Thyroid gland (tissue), 4 donors: ENCODE data around the gene PARD3. TPM values are rescaled to one million over a fixed set of nuclear protein-coding genes. Genes with fewer than 3 reads are reported as not detected.

Experiments
- DNase-seq, 2 donors: peaks; one replicate each; pipeline ENCODE4 v3.0.0-alpha.2; 2019
- H3K27ac ChIP-seq, 3 donors: fragments of 200-600 bp; sonication (generic); 1 replicate in 2 of 3; 2 replicates in 1 of 3; pipeline ENCODE4 v1.5.1; 2016 to 2019; ENCODE audit warnings: mild to moderate bottlenecking in 1 of 3, moderate library complexity in 1 of 3
- H3K27me3 ChIP-seq: fragments of 200-600 bp; sonication (generic); one replicate; pipeline ENCODE4 v1.5.1; 2019
- H3K36me3 ChIP-seq, 2 donors: fragments of 200-600 bp; sonication (generic); one replicate each; pipeline ENCODE4 v1.5.1; 2016 to 2019
- H3K4me1 ChIP-seq, 2 donors: fragments of 200-600 bp; sonication (generic); one replicate each; pipeline ENCODE4 v1.5.1; 2017 to 2019
- H3K4me3 ChIP-seq, 3 donors: fragments of 200-600 bp; sonication (generic); replicated peaks in 1 of 3; 1 replicate in 2 of 3; 2 replicates in 1 of 3; pipeline ENCODE4 v1.5.1; 2016; ENCODE audit warnings: mild to moderate bottlenecking in 1 of 3
- H3K9me3 ChIP-seq: fragments of 200-600 bp; sonication (generic); one replicate; pipeline ENCODE4 v1.5.1; 2017
- POLR2A ChIP-seq, 2 donors: fragments of 450-650 bp; IDR thresholded peaks; one replicate each; pipeline ENCODE4 v1.6.1; 2017; ENCODE audit warnings: antibody characterized with exemption in 2 of 2, mild to moderate bottlenecking in 2 of 2, moderate library complexity in 1 of 2
- WGBS, 2 donors: methylation state at CpG; one replicate each; pipeline ENCODE4 v1.1.5; 2017; 5-methylcytosine and 5-hydroxymethylcytosine counted together
- intact Hi-C: fragments of 100-400 bp; cut with DNase I; formaldehyde crosslinking; loops from one replicate; pipeline ENCODE4 v1.15.1; 2023
- total RNA-seq, 4 donors: library from RNA; depleted of rRNA; stranded (reverse); fragments of >200 nt; gene quantifications; one replicate each; pipeline ENCODE4 v1.2.3, GENCODE V29; 2016
- TF ChIP-seq, protein P1 (sequence below), 6 experiments: fragments of 200-600 bp in 3 of 6; fragments of 450-650 bp in 3 of 6; sonication (generic) in 3 of 6; IDR thresholded peaks; one replicate each; pipeline ENCODE4 v1.5.1; 2016 to 2019; ENCODE audit warnings: antibody characterized with exemption in 6 of 6, mild to moderate bottlenecking in 2 of 6, inconsistent platforms in 1 of 6, moderate library complexity in 1 of 6

The PARD3 gene
- total RNA-seq, 4 donors from 2014 or later, result 48.6 to 88.4 (median 57.7) TPM

DNA sequence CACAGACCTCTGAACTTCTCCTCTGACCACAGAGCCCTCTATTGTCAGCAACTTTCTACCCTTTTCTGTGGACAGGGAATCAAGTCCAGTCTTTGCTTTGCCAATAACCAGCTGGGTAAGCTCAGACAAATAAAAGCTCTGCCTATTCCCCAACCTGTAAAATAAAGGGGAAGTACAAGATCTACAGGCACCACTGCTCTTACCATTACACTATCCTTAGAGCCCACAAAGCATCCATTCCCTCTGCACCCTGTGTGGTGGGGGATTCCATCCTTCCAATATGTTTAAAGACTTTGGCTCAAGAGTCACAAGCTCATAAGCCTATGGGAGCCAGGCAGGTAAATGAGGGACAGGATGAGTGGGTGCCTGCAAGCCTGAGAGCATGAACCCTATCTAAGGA lies 88.2 kb downstream of the PARD3 start:
- intact Hi-C loops, result no loop called here
- H3K4me3 ChIP-seq, result no peak overlapping the region
- DNase-seq, result no peak
- H3K27me3 ChIP-seq, result no peaks in the 10 kb centered on the region
- H3K27ac ChIP-seq, result peak overlapping the region in 2 of 3 donors; percentile 69 to 83
- no peaks in the 10 kb centered on the region for H3K9me3 ChIP-seq
- H3K36me3 ChIP-seq, result no peaks in the 10 kb centered on the region
- TF ChIP-seq, protein P1, sequence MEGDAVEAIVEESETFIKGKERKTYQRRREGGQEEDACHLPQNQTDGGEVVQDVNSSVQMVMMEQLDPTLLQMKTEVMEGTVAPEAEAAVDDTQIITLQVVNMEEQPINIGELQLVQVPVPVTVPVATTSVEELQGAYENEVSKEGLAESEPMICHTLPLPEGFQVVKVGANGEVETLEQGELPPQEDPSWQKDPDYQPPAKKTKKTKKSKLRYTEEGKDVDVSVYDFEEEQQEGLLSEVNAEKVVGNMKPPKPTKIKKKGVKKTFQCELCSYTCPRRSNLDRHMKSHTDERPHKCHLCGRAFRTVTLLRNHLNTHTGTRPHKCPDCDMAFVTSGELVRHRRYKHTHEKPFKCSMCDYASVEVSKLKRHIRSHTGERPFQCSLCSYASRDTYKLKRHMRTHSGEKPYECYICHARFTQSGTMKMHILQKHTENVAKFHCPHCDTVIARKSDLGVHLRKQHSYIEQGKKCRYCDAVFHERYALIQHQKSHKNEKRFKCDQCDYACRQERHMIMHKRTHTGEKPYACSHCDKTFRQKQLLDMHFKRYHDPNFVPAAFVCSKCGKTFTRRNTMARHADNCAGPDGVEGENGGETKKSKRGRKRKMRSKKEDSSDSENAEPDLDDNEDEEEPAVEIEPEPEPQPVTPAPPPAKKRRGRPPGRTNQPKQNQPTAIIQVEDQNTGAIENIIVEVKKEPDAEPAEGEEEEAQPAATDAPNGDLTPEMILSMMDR (IDR thresholded peaks at IDR 0.05), result no peak
- no peak for TF ChIP-seq POLR2A (IDR thresholded peaks at IDR 0.05)
- H3K4me1 ChIP-seq, result peaks cover 33 to 48% of the 10 kb centered on the region in 2 donors

DNA sequence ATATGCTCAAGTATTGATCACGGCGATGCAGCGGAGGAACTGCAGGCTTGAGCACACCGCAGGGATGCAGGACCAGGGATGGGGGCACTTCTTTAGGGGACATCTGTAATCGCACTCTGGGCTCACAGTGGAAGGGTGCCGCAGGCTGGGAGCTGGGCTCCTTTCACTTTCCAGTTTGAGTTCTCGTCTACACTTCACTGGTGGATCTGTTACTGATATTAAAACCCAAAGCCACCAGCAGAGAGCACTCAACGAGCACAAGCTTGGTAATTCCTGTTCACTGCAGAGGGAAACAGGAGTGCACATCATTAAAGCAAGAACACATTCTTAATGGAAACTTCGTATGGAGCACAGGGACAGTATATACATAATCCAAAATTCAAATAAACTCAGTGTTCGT lies 91.3 kb downstream of the PARD3 start:
- Histone ChIP-seq H3K4me1 (peaks cover 28 to 57% of the 10 kb centered on the region in 2 donors), H3K36me3 (no peaks in the 10 kb centered on the region), H3K27ac (no peak overlapping the region), H3K27me3 (no peaks in the 10 kb centered on the region), H3K4me3 (no peak overlapping the region), H3K9me3 (no peaks in the 10 kb centered on the region)
- TF ChIP-seq, protein P1 (IDR thresholded peaks at IDR 0.05), result peak in 4 of 6 experiments; percentile 37 to 58 (median 50)
- TF ChIP-seq POLR2A (IDR thresholded peaks at IDR 0.05), result no peak
- intact Hi-C loops, result no loop called here
- whole genome bisulfite sequencing, 2 donors, result 58 to 67% methylated on average over 10 of the region's 10 CpGs
- DNase-seq, result peak; percentile 43 to 49

DNA sequence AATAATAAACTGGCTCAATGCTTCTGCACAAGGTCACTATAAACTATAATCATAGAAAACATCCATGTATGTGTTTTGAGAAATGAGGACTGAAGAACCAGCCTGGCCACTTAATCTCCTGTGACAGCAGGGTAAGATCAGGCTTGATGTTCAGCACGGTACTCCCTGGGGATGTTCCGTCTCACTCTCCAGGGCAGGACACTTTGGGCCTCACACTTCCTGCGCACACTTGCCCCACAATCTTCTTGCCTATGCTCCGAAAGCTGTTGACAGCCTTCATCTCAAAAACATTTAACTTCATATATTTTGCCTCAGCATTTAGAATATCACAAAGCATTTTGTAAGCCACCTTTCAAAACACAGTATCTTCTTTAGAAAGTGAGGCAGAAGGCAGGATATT lies 92.7 kb downstream of the PARD3 start:
- TF ChIP-seq, protein P1 (IDR thresholded peaks at IDR 0.05), result no peak
- TF ChIP-seq POLR2A (IDR thresholded peaks at IDR 0.05), result no peak
- intact Hi-C loops, result no loop called here
- H3K4me3 ChIP-seq, result no peak overlapping the region
- WGBS, 2 donors, result 83 to 85% methylated on average over 4 of the region's 4 CpGs
- no peak overlapping the region for H3K27ac ChIP-seq
- peaks cover 23 to 49% of the 10 kb centered on the region in 2 donors for H3K4me1 ChIP-seq
- no peak for DNase-seq
- no peaks in the 10 kb centered on the region for H3K9me3 ChIP-seq
- no peaks in the 10 kb centered on the region for H3K27me3 ChIP-seq
- H3K36me3 ChIP-seq, result no peaks in the 10 kb centered on the region

DNA sequence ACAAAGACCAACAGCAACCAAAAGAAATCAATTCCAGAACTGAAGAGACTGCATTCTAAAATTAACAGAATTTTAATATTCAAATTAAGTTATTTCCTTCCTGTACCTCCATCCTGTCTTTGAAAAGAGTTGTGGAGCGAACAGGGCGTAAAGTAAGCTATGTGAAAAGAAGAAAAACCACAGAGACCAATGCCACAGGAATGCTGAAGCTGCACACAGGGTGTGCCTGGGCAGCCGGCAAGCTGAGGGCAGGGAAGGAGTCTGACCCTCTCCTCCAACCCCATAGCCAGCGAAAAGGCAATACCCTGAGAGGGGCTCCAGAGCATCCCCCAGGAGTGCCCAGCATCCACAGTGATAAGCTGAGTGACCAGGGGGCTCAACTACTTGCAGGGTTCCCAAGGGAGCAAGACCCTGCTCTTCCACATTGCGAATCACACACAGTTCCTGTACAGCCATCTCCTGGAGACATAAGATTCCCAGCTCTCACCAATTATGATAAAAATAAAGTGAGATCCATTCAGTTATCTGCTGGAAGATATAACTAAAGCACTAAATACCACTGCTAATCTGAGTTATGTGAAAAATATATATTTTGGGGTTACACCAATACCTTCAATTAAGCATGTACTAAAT lies 93.8 kb downstream of the PARD3 start:
- H3K36me3 ChIP-seq, result no peaks in the 10 kb centered on the region
- H3K27ac ChIP-seq, result no peak overlapping the region
- no peaks in the 10 kb centered on the region for H3K27me3 ChIP-seq
- intact Hi-C loops, result no loop called here
- WGBS, 2 donors, result 83 to 92% methylated on average over 5 of the region's 5 CpGs
- TF ChIP-seq POLR2A (IDR thresholded peaks at IDR 0.05), result no peak
- H3K4me1 ChIP-seq, result peaks cover 13 to 40% of the 10 kb centered on the region in 2 donors
- H3K9me3 ChIP-seq, result no peaks in the 10 kb centered on the region
- no peak for DNase-seq
- H3K4me3 ChIP-seq, result no peak overlapping the region

DNA sequence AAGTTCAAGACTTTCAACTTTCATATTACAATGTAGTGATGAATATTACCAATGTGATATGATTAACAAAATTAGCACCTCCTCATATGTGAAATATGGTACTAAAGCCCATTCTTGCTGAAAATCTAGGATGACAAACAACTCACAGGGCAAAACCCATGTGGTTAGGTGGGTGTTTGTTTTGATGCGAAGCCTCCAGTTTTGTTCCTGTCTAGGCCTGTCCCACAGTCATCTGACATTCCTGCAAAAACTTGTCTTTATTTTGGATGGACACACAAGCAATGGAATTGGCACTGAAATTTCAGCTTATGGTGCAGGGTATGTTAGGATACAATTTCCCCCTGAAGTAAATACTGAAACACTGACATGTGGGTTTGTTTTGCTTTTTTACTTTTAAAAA lies 95.3 kb downstream of the PARD3 start:
- TF ChIP-seq, protein P1 (IDR thresholded peaks at IDR 0.05), result no peak
- no peak for TF ChIP-seq POLR2A (IDR thresholded peaks at IDR 0.05)
- Histone ChIP-seq H3K27me3 (no peaks in the 10 kb centered on the region), H3K4me3 (no peak overlapping the region), H3K27ac (no peak overlapping the region), H3K9me3 (no peaks in the 10 kb centered on the region), H3K4me1 (peaks cover 13 to 32% of the 10 kb centered on the region in 2 donors), H3K36me3 (no peaks in the 10 kb centered on the region)
- no peak for DNase-seq
- intact Hi-C loops, result no loop called here
- WGBS, 2 donors, result 96 to 100% methylated on average over 1 of the region's 1 CpG
